ENCODE results near the gene CACNG7. TPM values are rescaled to one million over a fixed set of nuclear protein-coding genes. Genes with fewer than 3 reads are reported as not detected.

CACNG7 gene
- total and polyA plus RNA-seq, 10 of the 15 experiments (the other 5 are each of a cell fraction or from before 2014, with no cell fraction given) = not detected

DNA sequence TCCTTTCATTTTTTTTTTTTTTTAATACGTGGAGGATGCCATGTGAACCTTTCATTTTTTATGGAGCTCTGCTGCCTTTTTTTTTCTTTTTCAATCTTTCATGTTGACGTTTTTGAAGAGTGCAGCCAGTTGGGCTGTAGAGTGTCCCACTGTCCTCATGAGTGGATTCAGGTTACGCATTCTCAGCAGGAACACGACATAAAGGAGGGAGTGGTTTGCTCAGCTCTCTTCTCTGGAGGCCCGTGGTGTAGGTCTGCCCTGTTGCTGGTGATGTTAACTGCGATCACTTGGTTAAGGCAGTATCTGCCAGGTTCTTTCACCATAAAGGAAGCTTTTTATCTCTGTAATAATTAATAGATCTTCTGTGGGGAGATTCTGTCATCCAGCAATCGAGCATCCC is 27.0 kb downstream of the CACNG7 start:
- Histone ChIP-seq H3K79me2 (ENCODE audit: control insufficient read depth, insufficient read depth, low read length) (no peaks in the 10 kb centered on the region), H4K20me1 (ENCODE audit: control insufficient read depth, insufficient read depth) (no peaks in the 10 kb centered on the region), H3K4me2 (ENCODE audit: control insufficient read depth, insufficient read depth) (no peak overlapping the region), H3K27ac (ENCODE audit: control insufficient read depth, insufficient read depth) (no peak overlapping the region), H3K9ac (ENCODE audit: control insufficient read depth, insufficient read depth, low read length) (no peak overlapping the region), H3K36me3 (ENCODE audit: control insufficient read depth in 2 of 2, insufficient read depth in 2 of 2, low read length in 1 of 2) (no peaks in the 10 kb centered on the region), H3K9me3 (replicated peaks; ENCODE audit: control insufficient read depth, insufficient read depth, low read length) (no peaks in the 10 kb centered on the region), H3K27me3 (replicated peaks in 1 of 2; ENCODE audit: control insufficient read depth in 2 of 2, insufficient read depth in 2 of 2, low read length in 1 of 2) (no peaks in the 10 kb centered on the region), H3K4me3 (no peak overlapping the region), H2AFZ (ENCODE audit: control insufficient read depth, low read depth, low read length) (no peak overlapping the region), H3K4me1 (ENCODE audit: control insufficient read depth, insufficient read depth, low read length) (no peaks in the 10 kb centered on the region)
- no peak for ATAC-seq
- RAD21 ChIA-PET (ENCODE audit: unreplicated experiment) = no interaction called here
- SMC1A ChIA-PET (ENCODE audit: uncharacterized antibody, unreplicated experiment) = no interaction called here
- in situ Hi-C loops (cut with MboI) (no loop called here), intact Hi-C loops (cut with micrococcal nuclease; ENCODE audit: unreplicated experiment) (no loop called here)
- BruUV-seq (replicated peaks) = no TSS peak
- no peak for TF ChIP-seq SREBF1 (IDR thresholded peaks at IDR 0.05; ENCODE audit: low read length)
- TF ChIP-seq FOS (IDR thresholded peaks at IDR 0.05; ENCODE audit: borderline replicate concordance, extremely low read depth, insufficient read length) = no peak
- TF ChIP-seq CREM (IDR thresholded peaks at IDR 0.05; ENCODE audit: low read depth) = no peak
- no peak for TF ChIP-seq SIN3A (IDR thresholded peaks at IDR 0.05; ENCODE audit: low read depth, low read length)
- no peak for TF ChIP-seq NFIC (IDR thresholded peaks at IDR 0.05; ENCODE audit: low read depth, low read length)
- TF ChIP-seq TCF7 (IDR thresholded peaks at IDR 0.05; ENCODE audit: borderline replicate concordance) = no peak
- TF ChIP-seq, protein P1, sequence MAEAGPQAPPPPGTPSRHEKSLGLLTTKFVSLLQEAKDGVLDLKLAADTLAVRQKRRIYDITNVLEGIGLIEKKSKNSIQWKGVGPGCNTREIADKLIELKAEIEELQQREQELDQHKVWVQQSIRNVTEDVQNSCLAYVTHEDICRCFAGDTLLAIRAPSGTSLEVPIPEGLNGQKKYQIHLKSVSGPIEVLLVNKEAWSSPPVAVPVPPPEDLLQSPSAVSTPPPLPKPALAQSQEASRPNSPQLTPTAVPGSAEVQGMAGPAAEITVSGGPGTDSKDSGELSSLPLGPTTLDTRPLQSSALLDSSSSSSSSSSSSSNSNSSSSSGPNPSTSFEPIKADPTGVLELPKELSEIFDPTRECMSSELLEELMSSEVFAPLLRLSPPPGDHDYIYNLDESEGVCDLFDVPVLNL (IDR thresholded peaks at IDR 0.05; ENCODE audit: low read depth, low read length) = no peak
- no peak for TF ChIP-seq SMARCA5 (IDR thresholded peaks at IDR 0.05)
- no peak for TF ChIP-seq BACH1 (IDR thresholded peaks at IDR 0.05; ENCODE audit: borderline replicate concordance)
- TF ChIP-seq IKZF1 (conservative IDR thresholded peaks at IDR 0.05) = no peak
- TF ChIP-seq FOXK2 (IDR thresholded peaks at IDR 0.05) = no peak
- DNase-seq (ENCODE audit: low read depth, low spot score) = no peak
- CTCF ChIA-PET = interaction anchor here (0.6 kb wide), 1 partner anchor 202 kb away, joined by 4 read pairs; no protein-coding TSS in a partner anchor
- 15% methylated on average over 7 of the region's 7 CpGs for WGBS (ENCODE audit: insufficient coverage, insufficient replicate concordance, low lambda C conversion rate, missing lambda C conversion rate)
- FAIRE-seq = no peak
- POLR2A ChIA-PET = no interaction called here

Measured in GM12878 (cell line).